Activated T-cell treated with anti-CD3 and anti-CD28 coated beads, Interleukin-2, amount 50 U/mL, for 48 hours (primary cell): Measurements from ENCODE around the gene FOXP3.
"Not testable (repeated sequence)": the region's sequence is repeated elsewhere in the genome, so short reads cannot be mapped to it uniquely, and the experiment has no call there.

Source experiments
- DNase-seq, 2 experiments: peaks; one replicate each; pipeline ENCODE4 v3.0.0-alpha.2; 2020

The FOXP3 gene

GRCh38 chrX:49264460-49264859, at the start of gene FOXP3:
FOXP3 (minus strand) TSS chrX:49264710; CDS start chrX:49258505, 6,205 bp downstream.
- DNase-seq, result no peak

GRCh38 chrX:49312176-49312575, 47.7 kb upstream of the FOXP3 start:
- DNase-seq, result no peak

- DNase-seq, result no peak
Observed at GRCh38 chrX:49310371-49310770, 45.9 kb upstream of the FOXP3 start.

- no peak for DNase-seq
Observed at GRCh38 chrX:49309401-49309981, 45.0 kb upstream of the FOXP3 start.

GRCh38 chrX:49308604-49309269, 44.2 kb upstream of the FOXP3 start:
- DNase-seq, result peak in 1 of 2 experiments; percentile 35

- DNase-seq, result not testable (repeated sequence)
Observed at GRCh38 chrX:49307775-49308174, 43.3 kb upstream of the FOXP3 start.

GRCh38 chrX:49303346-49303745, 38.8 kb upstream of the FOXP3 start, which contains the start of gene GAGE10:
GAGE10 (plus strand) TSS chrX:49303646; CDS start chrX:49304860, 1,214 bp downstream.
- DNase-seq, result no peak

GRCh38 chrX:49300703-49301102, 36.2 kb upstream of the FOXP3 start:
- no peak for DNase-seq

GRCh38 chrX:49299293-49299692, 34.8 kb upstream of the FOXP3 start:
- not testable (repeated sequence) for DNase-seq

- no peak for DNase-seq
Observed at GRCh38 chrX:49292400-49293362, 28.2 kb upstream of the FOXP3 start.

GRCh38 chrX:49291615-49292337, 27.3 kb upstream of the FOXP3 start:
- peak; percentile 87 to 90 for DNase-seq

GRCh38 chrX:49290215-49290614, 25.7 kb upstream of the FOXP3 start:
- DNase-seq, result no peak

GRCh38 chrX:49287665-49288064, 23.2 kb upstream of the FOXP3 start:
- no peak for DNase-seq

GRCh38 chrX:49286581-49286980, 22.1 kb upstream of the FOXP3 start:
- DNase-seq, result no peak

- DNase-seq, result no peak
Observed at GRCh38 chrX:49286136-49286535, 21.6 kb upstream of the FOXP3 start.

- no peak for DNase-seq
Observed at GRCh38 chrX:49284212-49284611, 19.7 kb upstream of the FOXP3 start.

- no peak for DNase-seq
Observed at GRCh38 chrX:49282647-49283011, 18.1 kb upstream of the FOXP3 start.

GRCh38 chrX:49278081-49278480, 13.6 kb upstream of the FOXP3 start:
- DNase-seq, result peak in 1 of 2 experiments; percentile 26

- no peak for DNase-seq
Observed at GRCh38 chrX:49277535-49277830, 13.0 kb upstream of the FOXP3 start.

GRCh38 chrX:49276671-49277534, 12.4 kb upstream of the FOXP3 start:
- DNase-seq, result peak; percentile 56 to 68

GRCh38 chrX:49276207-49276606, 11.7 kb upstream of the FOXP3 start:
- DNase-seq, result no peak

GRCh38 chrX:49273181-49273727, 8.7 kb upstream of the FOXP3 start:
- peak; percentile 65 to 69 for DNase-seq
